ENCODE results near the gene ZBTB6.

- no peak for TF ChIP-seq TAF1 (IDR thresholded peaks at IDR 0.05; ENCODE audit: low read depth, low read length)
- TF ChIP-seq POLR2AphosphoS5 (IDR thresholded peaks at IDR 0.05; ENCODE audit: low read depth, low read length) = no peak
Measured at GRCh38 chr9:122946461-122947005, 33.4 kb upstream of the ZBTB6 start.
